ENCODE results near the gene KLF12.

GRCh38 chr13:74174810-74175209 is 40.6 kb upstream of the KLF12 start:
- no peak for TF ChIP-seq CTCF (conservative IDR thresholded peaks at IDR 0.05; ENCODE audit: low read length)
- TF ChIP-seq EZH2phosphoT487 (IDR thresholded peaks at IDR 0.05; ENCODE audit: borderline replicate concordance): no peak
